ENCODE results near the gene CALCOCO1. TPM values are rescaled to one million over a fixed set of nuclear protein-coding genes. Genes with fewer than 3 reads are reported as not detected.
"Not testable (repeated sequence)": the region's sequence is repeated elsewhere in the genome, so short reads cannot be mapped to it uniquely, and the experiment has no call there.

Gene CALCOCO1
- total RNA-seq, 1 donor from 2014 or later: 68.4 TPM

DNA sequence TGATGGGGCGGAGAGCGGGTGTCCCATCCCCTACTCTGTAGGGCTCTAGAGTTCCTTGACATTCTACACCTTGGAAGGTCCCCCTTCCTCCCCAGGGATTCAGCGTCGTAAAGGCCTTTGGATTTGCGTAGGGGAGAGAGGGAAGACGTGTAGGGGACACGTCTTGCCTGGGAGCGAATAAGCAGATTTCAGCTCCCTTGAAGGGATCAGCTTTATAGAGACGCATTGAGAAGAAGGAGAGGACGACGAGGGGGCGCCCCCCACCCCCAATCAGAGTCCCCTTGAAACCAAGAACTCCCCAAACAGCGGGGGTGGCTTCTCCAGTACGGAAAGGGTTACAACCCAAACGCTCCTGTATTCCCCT lies 324 bp downstream of the CALCOCO1 start:
- peak overlapping the region; percentile 74 for H3K4me3 ChIP-seq (ENCODE audit: low read depth, low read length)
- DNase-seq (ENCODE audit: low read depth): no peak
- H3K36me3 ChIP-seq (ENCODE audit: control insufficient read depth, insufficient read depth, low read length): peaks cover 1% of the 10 kb centered on the region
- H3K27me3 ChIP-seq (ENCODE audit: control insufficient read depth, insufficient read depth, low read length): no peaks in the 10 kb centered on the region
- TF ChIP-seq, protein P1, sequence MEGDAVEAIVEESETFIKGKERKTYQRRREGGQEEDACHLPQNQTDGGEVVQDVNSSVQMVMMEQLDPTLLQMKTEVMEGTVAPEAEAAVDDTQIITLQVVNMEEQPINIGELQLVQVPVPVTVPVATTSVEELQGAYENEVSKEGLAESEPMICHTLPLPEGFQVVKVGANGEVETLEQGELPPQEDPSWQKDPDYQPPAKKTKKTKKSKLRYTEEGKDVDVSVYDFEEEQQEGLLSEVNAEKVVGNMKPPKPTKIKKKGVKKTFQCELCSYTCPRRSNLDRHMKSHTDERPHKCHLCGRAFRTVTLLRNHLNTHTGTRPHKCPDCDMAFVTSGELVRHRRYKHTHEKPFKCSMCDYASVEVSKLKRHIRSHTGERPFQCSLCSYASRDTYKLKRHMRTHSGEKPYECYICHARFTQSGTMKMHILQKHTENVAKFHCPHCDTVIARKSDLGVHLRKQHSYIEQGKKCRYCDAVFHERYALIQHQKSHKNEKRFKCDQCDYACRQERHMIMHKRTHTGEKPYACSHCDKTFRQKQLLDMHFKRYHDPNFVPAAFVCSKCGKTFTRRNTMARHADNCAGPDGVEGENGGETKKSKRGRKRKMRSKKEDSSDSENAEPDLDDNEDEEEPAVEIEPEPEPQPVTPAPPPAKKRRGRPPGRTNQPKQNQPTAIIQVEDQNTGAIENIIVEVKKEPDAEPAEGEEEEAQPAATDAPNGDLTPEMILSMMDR (IDR thresholded peaks at IDR 0.05; ENCODE audit: insufficient read depth, low read length, poor library complexity, severe bottlenecking): no peak

DNA sequence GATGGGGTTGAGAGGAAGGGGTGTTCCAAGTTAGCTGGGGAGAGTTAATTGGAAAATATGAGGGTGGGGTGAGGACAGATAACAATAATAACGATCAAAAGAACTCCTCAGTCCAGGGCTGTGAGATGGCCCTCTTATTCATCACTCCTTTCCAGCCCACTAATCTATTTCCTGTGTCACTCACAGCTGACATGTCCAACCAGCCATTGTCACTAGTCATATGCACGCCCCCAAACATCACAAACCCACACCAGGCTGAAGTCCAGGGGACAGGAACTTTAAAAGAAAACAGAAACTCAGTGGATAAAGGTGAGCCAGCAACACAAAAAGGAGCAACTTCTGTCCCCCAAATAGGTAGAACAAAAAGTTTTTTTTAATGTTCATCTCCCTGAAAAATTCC lies 911 bp downstream of the CALCOCO1 start:
- H3K27me3 ChIP-seq (ENCODE audit: control insufficient read depth, insufficient read depth, low read length): no peaks in the 10 kb centered on the region
- DNase-seq (ENCODE audit: low read depth): no peak
- TF ChIP-seq, protein P1 (IDR thresholded peaks at IDR 0.05; ENCODE audit: insufficient read depth, low read length, poor library complexity, severe bottlenecking): no peak
- H3K4me3 ChIP-seq (ENCODE audit: low read depth, low read length): peak overlapping the region; percentile 74
- peaks cover 1% of the 10 kb centered on the region for H3K36me3 ChIP-seq (ENCODE audit: control insufficient read depth, insufficient read depth, low read length)

DNA sequence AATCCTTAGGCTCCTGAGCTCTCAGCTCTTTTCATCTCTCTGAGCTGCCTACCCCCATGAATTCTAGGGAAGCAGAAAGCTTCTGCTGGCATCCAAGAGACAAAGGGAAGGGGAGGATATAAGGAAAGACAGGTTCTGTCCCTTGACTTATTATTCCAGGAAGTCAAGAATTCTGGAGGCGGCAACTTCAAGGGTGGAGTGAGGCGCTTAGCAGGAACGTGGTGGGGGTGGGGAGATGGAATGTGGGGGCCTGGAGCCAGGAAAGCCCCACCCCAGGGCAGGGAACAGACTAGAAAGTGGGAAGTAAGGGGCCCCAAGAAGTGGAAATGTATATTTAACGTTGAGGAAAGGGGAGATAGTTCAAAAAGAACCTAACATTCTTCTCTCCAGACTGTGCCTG lies 1.4 kb downstream of the CALCOCO1 start:
- Histone ChIP-seq H3K36me3 (ENCODE audit: control insufficient read depth, insufficient read depth, low read length) (peaks cover 1% of the 10 kb centered on the region), H3K4me3 (ENCODE audit: low read depth, low read length) (no peak overlapping the region), H3K27me3 (ENCODE audit: control insufficient read depth, insufficient read depth, low read length) (no peaks in the 10 kb centered on the region)
- DNase-seq (ENCODE audit: low read depth): no peak
- TF ChIP-seq, protein P1 (IDR thresholded peaks at IDR 0.05; ENCODE audit: insufficient read depth, low read length, poor library complexity, severe bottlenecking): no peak

DNA sequence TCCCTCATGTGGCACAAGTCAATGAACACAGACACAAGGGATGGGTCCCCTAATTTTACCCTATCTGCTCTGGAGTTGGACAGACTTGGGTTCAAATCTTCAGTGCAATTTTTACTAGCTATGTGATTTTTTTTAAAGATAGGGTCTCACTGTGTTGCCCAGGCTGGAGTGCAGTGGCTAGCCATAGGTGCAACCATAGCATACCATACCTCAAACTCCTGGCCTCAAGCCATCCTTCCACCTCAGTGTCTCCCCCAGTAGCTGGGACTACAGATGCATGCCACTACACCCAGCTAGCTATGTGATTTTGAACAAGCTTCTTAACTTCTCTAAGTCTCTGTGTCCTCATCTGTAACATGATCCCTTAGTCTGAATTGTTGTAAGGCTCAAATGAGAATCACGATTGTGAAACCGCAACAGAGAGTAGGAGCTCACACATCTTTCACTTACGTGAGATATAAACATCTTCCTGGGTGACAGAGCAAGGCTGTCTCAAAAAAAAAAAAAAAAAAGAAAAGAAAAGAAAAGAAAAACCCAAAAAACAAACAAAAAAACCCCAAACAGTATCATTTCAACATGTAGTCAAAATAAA lies 4.7 kb downstream of the CALCOCO1 start:
- H3K4me3 ChIP-seq (ENCODE audit: low read depth, low read length): no peak overlapping the region
- H3K27me3 ChIP-seq (ENCODE audit: control insufficient read depth, insufficient read depth, low read length): no peaks in the 10 kb centered on the region
- TF ChIP-seq, protein P1 (IDR thresholded peaks at IDR 0.05; ENCODE audit: insufficient read depth, low read length, poor library complexity, severe bottlenecking): no peak
- DNase-seq (ENCODE audit: low read depth): no peak
- H3K36me3 ChIP-seq (ENCODE audit: control insufficient read depth, insufficient read depth, low read length): peaks cover 1% of the 10 kb centered on the region

DNA sequence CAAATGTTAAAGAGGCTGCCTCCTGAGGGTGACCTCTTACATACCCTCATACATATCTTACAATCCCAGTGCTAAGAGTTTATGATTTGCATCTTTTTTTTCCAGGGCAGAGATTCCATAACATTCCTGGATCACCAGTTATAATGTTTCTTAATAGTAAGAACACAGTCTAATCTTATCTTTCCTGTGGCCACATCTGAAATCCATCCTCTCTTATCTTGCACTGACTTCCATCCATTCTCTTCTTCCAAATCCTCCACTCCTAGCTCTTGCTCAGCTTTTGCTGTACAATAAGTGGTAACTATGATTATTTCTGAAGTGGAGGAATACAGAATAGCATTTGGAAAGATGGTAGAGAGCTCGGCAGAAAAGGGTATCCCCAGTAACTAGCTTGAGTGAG lies 6.3 kb downstream of the CALCOCO1 start:
- no peaks in the 10 kb centered on the region for H3K27me3 ChIP-seq (ENCODE audit: control insufficient read depth, insufficient read depth, low read length)
- no peak for DNase-seq (ENCODE audit: low read depth)
- H3K36me3 ChIP-seq (ENCODE audit: control insufficient read depth, insufficient read depth, low read length): peaks cover 1% of the 10 kb centered on the region
- TF ChIP-seq, protein P1 (IDR thresholded peaks at IDR 0.05; ENCODE audit: insufficient read depth, low read length, poor library complexity, severe bottlenecking): no peak
- no peak overlapping the region for H3K4me3 ChIP-seq (ENCODE audit: low read depth, low read length)

DNA sequence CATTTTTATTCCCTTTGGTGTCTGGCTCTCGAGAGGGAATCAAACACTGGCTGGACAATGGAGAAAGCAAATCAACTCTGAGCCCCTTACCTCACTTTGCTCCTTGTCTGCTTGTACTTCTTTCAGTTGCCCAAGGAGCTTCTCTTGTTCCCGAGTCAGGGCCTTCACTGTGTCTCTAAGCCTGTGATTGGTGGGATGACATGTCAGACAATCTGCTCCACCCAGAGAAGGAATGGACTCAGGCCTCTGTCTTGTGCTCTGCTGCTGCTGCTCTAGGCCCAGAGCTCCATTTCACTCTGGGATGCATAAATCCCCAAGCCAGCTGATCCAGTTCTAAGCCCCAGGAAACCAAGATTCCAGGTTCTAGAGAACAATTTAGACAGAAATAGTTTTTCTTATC lies 7.6 kb downstream of the CALCOCO1 start:
- Histone ChIP-seq H3K4me3 (ENCODE audit: low read depth, low read length) (no peak overlapping the region), H3K27me3 (ENCODE audit: control insufficient read depth, insufficient read depth, low read length) (no peaks in the 10 kb centered on the region), H3K36me3 (ENCODE audit: control insufficient read depth, insufficient read depth, low read length) (peaks cover 1% of the 10 kb centered on the region)
- no peak for DNase-seq (ENCODE audit: low read depth)
- TF ChIP-seq, protein P1 (IDR thresholded peaks at IDR 0.05; ENCODE audit: insufficient read depth, low read length, poor library complexity, severe bottlenecking): no peak

DNA sequence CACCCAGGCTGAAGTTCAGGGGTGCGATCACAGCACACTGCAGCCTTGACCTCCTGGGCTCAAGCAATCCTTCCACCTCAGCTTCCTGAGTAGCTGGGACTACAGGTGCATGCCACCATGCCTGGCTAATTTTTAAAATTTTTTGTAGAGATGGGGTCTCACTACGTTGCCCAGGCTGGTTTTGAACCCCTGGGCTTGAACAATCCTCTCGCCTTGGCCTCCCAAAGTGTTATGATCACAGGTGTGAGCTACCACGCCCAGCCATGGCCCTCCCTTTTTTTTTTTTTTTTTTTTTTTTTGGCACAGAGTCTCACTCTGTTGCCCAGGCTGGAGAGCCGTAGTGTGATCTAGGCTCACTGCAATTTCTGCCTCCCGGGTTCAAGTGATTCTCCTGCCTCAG lies 8.7 kb downstream of the CALCOCO1 start:
- H3K36me3 ChIP-seq (ENCODE audit: control insufficient read depth, insufficient read depth, low read length); H3K27me3 ChIP-seq (ENCODE audit: control insufficient read depth, insufficient read depth, low read length); DNase-seq (ENCODE audit: low read depth); H3K4me3 ChIP-seq (ENCODE audit: low read depth, low read length): not testable (repeated sequence)
